ENCODE results near the gene KRT80. TPM values are rescaled to one million over a fixed set of nuclear protein-coding genes. Genes with fewer than 3 reads are reported as not detected.

The KRT80 gene
- total RNA-seq, 2 donors from 2014 or later, result not detected

DNA sequence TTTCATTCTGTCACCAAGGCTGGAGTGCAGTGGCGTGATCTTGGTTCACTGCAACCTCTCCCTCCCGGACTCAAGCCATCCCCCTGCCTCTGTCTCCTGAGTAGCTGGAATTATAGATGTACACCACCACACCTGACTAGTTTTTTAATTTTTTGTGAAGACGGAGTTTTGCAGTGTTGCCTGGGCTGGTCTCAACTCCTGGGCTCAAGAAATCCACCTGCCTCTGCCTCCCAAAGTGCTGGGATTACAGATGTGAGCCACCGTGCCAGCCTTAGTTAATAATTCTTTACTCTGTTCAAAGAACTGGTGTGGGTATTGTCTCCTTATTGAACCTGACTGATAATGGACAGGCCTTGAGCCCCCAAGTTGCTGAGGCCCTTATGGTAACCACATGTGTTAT is 30.9 kb upstream of the KRT80 start:
- Mint-ChIP-seq H3K27me3 (peaks cover 74% of the 10 kb centered on the region), H3K4me1 (no peaks in the 10 kb centered on the region), H3K27ac (no peak overlapping the region), H3K36me3 (ENCODE audit: low read depth) (no peaks in the 10 kb centered on the region), H3K4me3 (no peak overlapping the region)
- ATAC-seq (no peak), DNase-seq (no peak)
- H3K9me3 ChIP-seq (ENCODE audit: control insufficient read depth, low read length, poor library complexity, severe bottlenecking), result no peaks in the 10 kb centered on the region

DNA sequence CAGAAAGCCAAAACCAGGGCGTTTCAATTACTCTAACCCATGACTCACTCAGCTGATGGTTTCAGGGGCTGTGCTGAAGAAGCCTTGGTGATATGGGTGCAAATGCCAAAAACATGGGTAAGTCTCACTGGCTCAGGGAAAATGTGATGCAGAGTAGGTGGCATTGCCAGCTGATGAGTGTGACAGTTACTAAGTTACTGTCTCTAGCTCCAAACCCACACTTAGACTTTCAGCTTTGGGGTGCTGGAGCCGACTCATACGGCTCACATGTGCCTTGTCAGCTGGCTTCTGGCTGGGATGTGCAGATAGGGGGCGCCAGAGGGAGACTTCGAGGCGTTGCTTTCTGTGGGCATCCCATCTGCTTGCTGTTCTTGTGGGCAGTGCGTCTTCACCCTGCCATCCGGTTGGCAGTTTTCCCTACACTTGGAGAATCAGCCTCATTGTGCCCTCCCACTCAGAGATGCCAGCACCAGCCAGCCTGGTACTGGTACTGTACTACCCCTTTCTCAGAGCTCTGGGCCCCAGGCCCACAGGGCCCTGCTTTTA is 30.2 kb upstream of the KRT80 start:
- DNase-seq (peak in 1 of 3 donors; percentile 53), ATAC-seq (peak; percentile 58)
- Mint-ChIP-seq H3K4me3 (no peak overlapping the region), H3K36me3 (ENCODE audit: low read depth) (no peaks in the 10 kb centered on the region), H3K27ac (no peak overlapping the region), H3K27me3 (peaks cover 70% of the 10 kb centered on the region), H3K4me1 (no peaks in the 10 kb centered on the region)
- no peaks in the 10 kb centered on the region for H3K9me3 ChIP-seq (ENCODE audit: control insufficient read depth, low read length, poor library complexity, severe bottlenecking)

- Mint-ChIP-seq H3K36me3 (ENCODE audit: low read depth) (no peaks in the 10 kb centered on the region), H3K4me1 (no peaks in the 10 kb centered on the region), H3K27ac (no peak overlapping the region), H3K27me3 (peaks cover 63% of the 10 kb centered on the region), H3K4me3 (no peak overlapping the region)
- H3K9me3 ChIP-seq (ENCODE audit: control insufficient read depth, low read length, poor library complexity, severe bottlenecking), result no peaks in the 10 kb centered on the region
- DNase-seq (no peak), ATAC-seq (no peak)
Observed at GRCh38 chr12:52221070-52221781, 29.4 kb upstream of the KRT80 start.

DNA sequence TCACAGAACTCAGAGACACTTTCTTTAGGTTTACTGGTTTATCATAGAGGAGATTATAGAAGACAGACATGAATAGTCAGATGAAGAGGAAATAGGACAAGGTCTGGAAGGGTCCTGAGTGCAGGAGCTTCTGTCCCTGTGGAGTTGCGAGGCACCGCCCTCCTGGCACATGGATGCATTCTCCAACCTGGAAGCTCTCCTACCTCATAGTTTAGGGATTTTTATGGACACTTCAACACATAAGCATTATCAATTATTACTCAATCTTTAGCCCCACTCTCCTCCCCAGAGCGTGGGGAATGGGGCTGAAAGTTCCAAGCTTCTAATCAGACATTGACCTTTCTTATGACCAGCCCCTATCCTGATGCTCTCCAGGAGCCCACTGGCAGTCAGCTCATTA is 28.7 kb upstream of the KRT80 start:
- Mint-ChIP-seq H3K27me3 (peaks cover 58% of the 10 kb centered on the region), H3K36me3 (ENCODE audit: low read depth) (no peaks in the 10 kb centered on the region), H3K27ac (no peak overlapping the region), H3K4me3 (no peak overlapping the region), H3K4me1 (no peaks in the 10 kb centered on the region)
- no peak for ATAC-seq
- DNase-seq, result no peak
- no peaks in the 10 kb centered on the region for H3K9me3 ChIP-seq (ENCODE audit: control insufficient read depth, low read length, poor library complexity, severe bottlenecking)

DNA sequence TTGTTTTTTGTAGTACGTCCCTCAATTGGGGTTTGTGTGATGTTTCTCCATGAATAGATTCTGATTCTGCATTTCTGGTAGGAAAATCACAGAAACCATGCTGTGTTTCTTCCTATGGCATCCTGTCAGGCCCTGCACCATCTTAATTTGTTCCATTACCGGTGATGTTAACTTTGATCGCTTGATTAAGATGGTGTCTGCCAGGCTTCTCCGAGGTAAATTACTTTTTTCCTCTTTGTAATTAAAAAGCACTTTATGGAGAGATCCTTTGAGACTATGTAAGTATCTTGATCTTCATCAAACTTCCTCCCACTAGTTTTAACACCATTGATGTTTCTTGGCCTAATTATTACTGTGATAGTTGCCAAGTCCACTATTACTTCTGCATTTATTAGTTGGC is 26.2 kb upstream of the KRT80 start:
- Mint-ChIP-seq H3K4me3 (no peak overlapping the region), H3K27ac (no peak overlapping the region), H3K4me1 (peaks cover 9% of the 10 kb centered on the region), H3K36me3 (ENCODE audit: low read depth) (no peaks in the 10 kb centered on the region), H3K27me3 (peaks cover 54% of the 10 kb centered on the region)
- DNase-seq, result no peak
- ATAC-seq, result no peak
- no peaks in the 10 kb centered on the region for H3K9me3 ChIP-seq (ENCODE audit: control insufficient read depth, low read length, poor library complexity, severe bottlenecking)

DNA sequence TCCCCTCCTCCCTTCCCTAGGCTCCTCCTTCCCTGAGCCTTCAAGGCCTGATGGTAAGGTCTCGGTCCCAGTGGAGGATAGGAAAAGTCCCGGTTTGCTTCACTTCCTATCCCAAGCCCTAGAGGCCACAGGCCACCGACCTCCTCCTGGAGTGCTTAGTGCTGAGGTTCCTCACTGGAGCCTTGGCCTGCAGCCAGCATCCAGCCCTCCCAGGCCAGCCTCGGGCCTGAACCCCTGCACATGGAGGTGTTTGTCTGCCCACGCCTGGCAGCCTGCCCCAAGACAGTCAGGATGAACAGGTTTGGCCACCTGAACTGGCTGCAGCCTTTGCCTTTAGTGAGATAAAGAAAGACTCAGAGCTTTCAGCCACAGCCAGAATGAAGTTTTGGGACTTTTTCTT is 25.4 kb upstream of the KRT80 start:
- DNase-seq (no peak), ATAC-seq (no peak)
- Mint-ChIP-seq H3K36me3 (ENCODE audit: low read depth) (no peaks in the 10 kb centered on the region), H3K27me3 (peaks cover 52% of the 10 kb centered on the region), H3K4me3 (no peak overlapping the region), H3K27ac (no peak overlapping the region), H3K4me1 (peaks cover 9% of the 10 kb centered on the region)
- no peaks in the 10 kb centered on the region for H3K9me3 ChIP-seq (ENCODE audit: control insufficient read depth, low read length, poor library complexity, severe bottlenecking)

DNA sequence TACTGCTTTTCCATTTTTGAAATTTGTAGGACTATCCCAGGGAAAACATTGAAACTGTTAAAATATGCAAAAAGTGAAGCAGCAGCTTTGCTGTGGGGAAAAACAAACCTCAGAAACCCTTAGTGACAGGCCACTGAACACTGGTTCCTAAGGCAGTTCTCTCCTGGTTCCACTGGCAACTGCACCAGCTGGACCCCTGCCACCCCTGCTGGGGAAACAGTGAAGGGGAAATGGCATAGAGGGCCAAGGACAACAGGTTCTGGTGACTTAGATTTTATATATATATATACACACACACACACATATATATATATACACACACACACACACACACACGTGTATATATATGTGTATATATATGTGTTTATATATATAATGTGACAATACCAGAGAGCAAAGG is 25.0 kb upstream of the KRT80 start:
- no peak overlapping the region for H3K4me3 Mint-ChIP-seq
- ATAC-seq (no peak), DNase-seq (no peak)
- no peaks in the 10 kb centered on the region for H3K36me3 Mint-ChIP-seq (ENCODE audit: low read depth)
- no peaks in the 10 kb centered on the region for H3K9me3 ChIP-seq (ENCODE audit: control insufficient read depth, low read length, poor library complexity, severe bottlenecking)
- peaks cover 9% of the 10 kb centered on the region for H3K4me1 Mint-ChIP-seq
- H3K27me3 Mint-ChIP-seq, result peaks cover 48% of the 10 kb centered on the region
- H3K27ac Mint-ChIP-seq, result no peak overlapping the region

DNA sequence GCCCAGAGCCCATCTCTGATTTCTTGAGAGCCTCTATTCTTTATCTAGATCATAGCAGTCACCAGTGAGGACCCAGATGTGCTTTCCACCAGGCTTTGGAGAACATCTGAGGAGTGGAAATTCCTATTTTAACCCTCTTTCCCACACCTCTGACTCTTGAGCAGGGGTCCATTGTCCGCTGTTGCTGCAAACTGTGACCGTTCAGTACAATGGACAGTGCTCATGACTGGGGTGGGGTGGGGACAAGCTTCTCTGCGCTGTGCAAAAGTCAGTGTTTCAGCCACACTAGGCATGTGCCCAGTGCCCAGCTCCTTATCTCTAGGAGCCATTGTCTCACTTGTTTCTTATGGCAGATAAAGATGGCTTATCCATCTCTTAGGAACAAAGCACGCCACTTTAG is 24.3 kb upstream of the KRT80 start:
- Mint-ChIP-seq H3K36me3 (ENCODE audit: low read depth) (no peaks in the 10 kb centered on the region), H3K4me3 (no peak overlapping the region), H3K27ac (no peak overlapping the region), H3K27me3 (peaks cover 46% of the 10 kb centered on the region), H3K4me1 (peaks cover 9% of the 10 kb centered on the region)
- no peak for DNase-seq
- no peak for ATAC-seq
- H3K9me3 ChIP-seq (ENCODE audit: control insufficient read depth, low read length, poor library complexity, severe bottlenecking), result no peaks in the 10 kb centered on the region

DNA sequence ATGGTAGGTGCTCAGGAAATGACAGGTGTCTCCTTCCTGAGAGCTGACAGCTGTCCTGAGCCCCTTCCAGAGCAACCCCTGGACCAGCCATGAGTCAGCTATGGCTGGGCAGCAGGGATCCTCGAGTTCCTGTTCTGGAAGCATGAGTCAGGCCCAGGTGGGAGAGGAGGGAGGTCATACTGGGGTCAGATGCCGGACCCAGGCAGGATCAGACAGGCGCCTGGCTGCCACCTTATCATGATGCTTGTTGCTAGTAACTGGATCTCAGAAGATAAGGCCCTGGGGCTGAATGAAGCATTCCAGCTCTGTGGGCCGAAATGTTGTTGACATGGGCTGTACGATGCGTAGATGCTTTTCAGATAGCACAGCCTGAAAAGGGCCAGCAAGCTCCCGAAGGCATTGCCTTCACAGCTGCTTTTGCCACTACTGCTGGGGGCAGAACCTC is 23.8 kb upstream of the KRT80 start:
- DNase-seq (no peak), ATAC-seq (no peak)
- Mint-ChIP-seq H3K4me3 (no peak overlapping the region), H3K4me1 (peaks cover 9% of the 10 kb centered on the region), H3K27ac (no peak overlapping the region), H3K27me3 (peaks cover 45% of the 10 kb centered on the region), H3K36me3 (ENCODE audit: low read depth) (no peaks in the 10 kb centered on the region)
- H3K9me3 ChIP-seq (ENCODE audit: control insufficient read depth, low read length, poor library complexity, severe bottlenecking), result no peaks in the 10 kb centered on the region

DNA sequence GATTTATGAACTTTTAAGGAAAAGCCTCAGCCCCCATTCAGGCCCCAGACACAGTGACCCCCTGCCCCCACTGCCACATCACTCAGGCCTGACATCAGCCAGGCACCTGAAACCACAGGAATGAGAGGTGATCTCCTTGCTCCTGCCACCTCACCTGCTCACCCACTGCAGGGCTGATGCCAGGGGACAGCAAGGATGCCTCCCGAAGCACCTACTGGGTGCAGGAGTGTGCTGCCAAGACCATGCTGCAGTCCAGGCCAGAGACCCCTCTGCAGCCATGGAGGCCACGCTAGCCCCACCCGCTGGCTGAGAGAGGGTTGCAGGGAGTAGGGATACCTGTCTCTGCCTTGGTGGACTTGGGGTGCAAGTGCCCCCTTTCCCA is 22.6 kb upstream of the KRT80 start:
- Mint-ChIP-seq H3K27ac (no peak overlapping the region), H3K36me3 (ENCODE audit: low read depth) (no peaks in the 10 kb centered on the region), H3K4me1 (peaks cover 9% of the 10 kb centered on the region), H3K27me3 (peaks cover 42% of the 10 kb centered on the region), H3K4me3 (no peak overlapping the region)
- DNase-seq (no peak), ATAC-seq (no peak)
- H3K9me3 ChIP-seq (ENCODE audit: control insufficient read depth, low read length, poor library complexity, severe bottlenecking), result no peaks in the 10 kb centered on the region

- Mint-ChIP-seq H3K36me3 (ENCODE audit: low read depth) (no peaks in the 10 kb centered on the region), H3K27me3 (peaks cover 41% of the 10 kb centered on the region), H3K4me1 (peaks cover 9% of the 10 kb centered on the region), H3K27ac (no peak overlapping the region), H3K4me3 (no peak overlapping the region)
- ATAC-seq (peak; percentile 74), DNase-seq (peak; percentile 32 to 58 (median 33))
- no peaks in the 10 kb centered on the region for H3K9me3 ChIP-seq (ENCODE audit: control insufficient read depth, low read length, poor library complexity, severe bottlenecking)
Observed at GRCh38 chr12:52213564-52214420, 22.0 kb upstream of the KRT80 start.

- ATAC-seq (no peak), DNase-seq (no peak)
- H3K9me3 ChIP-seq (ENCODE audit: control insufficient read depth, low read length, poor library complexity, severe bottlenecking), result no peaks in the 10 kb centered on the region
- Mint-ChIP-seq H3K4me1 (peaks cover 9% of the 10 kb centered on the region), H3K4me3 (no peak overlapping the region), H3K36me3 (ENCODE audit: low read depth) (no peaks in the 10 kb centered on the region), H3K27ac (no peak overlapping the region), H3K27me3 (peaks cover 45% of the 10 kb centered on the region)
Observed at GRCh38 chr12:52212701-52213563, 21.1 kb upstream of the KRT80 start.

All from T-helper 17 cell (primary cell).